Adrenal gland (tissue), 5 donors: Measurements from ENCODE around the gene B3GALT6.

Experiments
- CTCF ChIP-seq, 6 experiments: fragments of 450-650 bp in 4 of 6; fragments of 200-600 bp in 2 of 6; sonication (generic) in 1 of 6; IDR thresholded peaks; 1 replicate in 5 of 6; 2 replicates in 1 of 6; pipeline versions ENCODE4 v1.5.1 to v1.8.0; 2016 to 2021; ENCODE audit warnings: antibody characterized with exemption in 6 of 6, mild to moderate bottlenecking in 2 of 6, moderate library complexity in 1 of 6
- POLR2A ChIP-seq, 2 donors: fragments of 450-650 bp; IDR thresholded peaks; one replicate each; pipeline ENCODE4 v1.6.1; 2017; ENCODE audit warnings: antibody characterized with exemption in 2 of 2, mild to moderate bottlenecking in 2 of 2, moderate library complexity in 1 of 2
- donor health status: DM: no; HTN: no; CAD: no.

- TF ChIP-seq CTCF (IDR thresholded peaks at IDR 0.05) (no peak), POLR2A (IDR thresholded peaks at IDR 0.05) (no peak)
Observed at GRCh38 chr1:1282998-1283397, 51.0 kb downstream of the B3GALT6 start.
